SK-N-MC (cell line): ENCODE data around the gene NACC2.
A peak's percentile ranks its signal among the peaks of the same experiment; 100 is the strongest.
"Not testable (repeated sequence)": the region's sequence is repeated elsewhere in the genome, so short reads cannot be mapped to it uniquely, and the experiment has no call there.

Source experiments
- DNase-seq: peaks from one replicate; pipeline ENCODE4 v3.0.0-alpha.2; 2011; ENCODE audit warnings: low read depth, low spot score
- H3K27ac ChIP-seq: fragments of 200-600 bp; sonication (generic); 2 replicates; pipeline ENCODE4 v1.5.1; 2016; ENCODE audit warnings: mixed run types
- H3K36me3 ChIP-seq: fragments of 200-600 bp; sonication (generic); 2 replicates; pipeline ENCODE4 v1.6.1; 2017; ENCODE audit warnings: antibody characterized with exemption, low read length, mixed read lengths; ENCODE audit not compliant: insufficient read depth
- H3K4me3 ChIP-seq: fragments of 200-600 bp; sonication (generic); 2 replicates; pipeline ENCODE4 v1.5.1; 2016
- H3K9ac ChIP-seq: fragments of 200-600 bp; sonication (generic); 2 replicates; pipeline ENCODE4 v1.8.0; 2017; ENCODE audit warnings: mixed run types, mixed read lengths; ENCODE audit not compliant: insufficient read length
- H3K9me3 ChIP-seq: fragments of 200-600 bp; sonication (generic); 2 replicates; pipeline ENCODE4 v1.6.1; 2017; ENCODE audit warnings: low read depth, mild to moderate bottlenecking, antibody characterized with exemption, low read length, moderate library complexity, mixed read lengths
- EZH2 ChIP-seq: fragments of 200-600 bp; sonication (generic); IDR thresholded peaks from one replicate; pipeline ENCODE4 v1.6.1; 2017; ENCODE audit warnings: antibody characterized with exemption
- FOXP2 ChIP-seq: optimal IDR thresholded peaks from 2 replicates; pipeline ENCODE3; 2011; ENCODE audit warnings: mild to moderate bottlenecking, moderate library complexity; ENCODE audit not compliant: insufficient read depth; ENCODE audit errors: extremely low read length, control extremely low read depth
- POLR2AphosphoS5 ChIP-seq: IDR thresholded peaks from 2 replicates; pipeline ENCODE4 v1.6.1; 2012; ENCODE audit warnings: mild to moderate bottlenecking, low read depth, low read length, borderline replicate concordance

NACC2 gene

DNA sequence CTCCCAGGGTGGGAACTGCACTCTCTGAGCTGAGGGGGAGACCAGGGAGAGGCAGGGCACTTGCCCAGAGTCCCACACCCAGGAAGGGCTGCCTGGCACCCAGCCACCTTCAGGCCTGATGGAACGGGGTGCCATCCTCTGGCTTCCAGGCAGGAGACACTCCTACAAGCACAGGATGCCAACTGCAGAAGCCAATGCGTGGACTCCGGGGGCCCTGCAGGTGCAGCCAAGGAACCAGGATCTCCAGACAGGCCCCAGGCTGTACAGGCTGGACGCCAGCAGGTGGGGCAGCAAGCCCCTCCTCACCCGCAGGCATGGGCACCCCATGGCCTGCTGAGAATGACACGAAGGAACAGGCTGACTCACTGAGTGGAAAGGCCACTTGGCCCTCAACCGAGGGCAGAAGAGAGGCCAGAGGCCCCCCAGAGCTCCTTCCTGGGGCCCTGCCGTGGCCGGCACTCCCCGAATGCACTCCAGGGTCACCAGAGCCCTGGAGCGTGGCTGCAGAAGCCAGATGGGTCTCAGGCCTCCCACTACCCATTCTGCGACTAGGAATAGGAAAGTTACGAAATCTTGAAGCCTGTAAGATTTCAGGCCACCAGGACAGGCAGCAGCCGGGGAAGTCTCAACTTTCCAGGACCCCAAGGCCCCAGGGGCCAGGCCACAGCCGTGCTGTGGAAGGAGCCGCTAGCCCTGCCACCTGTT is 15.7 kb downstream of the NACC2 start:
- no peak overlapping the region for H3K9ac ChIP-seq
- no peaks in the 10 kb centered on the region for H3K9me3 ChIP-seq
- H3K27ac ChIP-seq, result 0 out of 2 replicates have a peak overlapping the region, but pooled peaks have one; percentile 31
- DNase-seq, result no peak
- no peak overlapping the region for H3K4me3 ChIP-seq
- TF ChIP-seq POLR2AphosphoS5, result no peak
- no peaks in the 10 kb centered on the region; the same call in 1 of the 2 replicates for H3K36me3 ChIP-seq

DNA sequence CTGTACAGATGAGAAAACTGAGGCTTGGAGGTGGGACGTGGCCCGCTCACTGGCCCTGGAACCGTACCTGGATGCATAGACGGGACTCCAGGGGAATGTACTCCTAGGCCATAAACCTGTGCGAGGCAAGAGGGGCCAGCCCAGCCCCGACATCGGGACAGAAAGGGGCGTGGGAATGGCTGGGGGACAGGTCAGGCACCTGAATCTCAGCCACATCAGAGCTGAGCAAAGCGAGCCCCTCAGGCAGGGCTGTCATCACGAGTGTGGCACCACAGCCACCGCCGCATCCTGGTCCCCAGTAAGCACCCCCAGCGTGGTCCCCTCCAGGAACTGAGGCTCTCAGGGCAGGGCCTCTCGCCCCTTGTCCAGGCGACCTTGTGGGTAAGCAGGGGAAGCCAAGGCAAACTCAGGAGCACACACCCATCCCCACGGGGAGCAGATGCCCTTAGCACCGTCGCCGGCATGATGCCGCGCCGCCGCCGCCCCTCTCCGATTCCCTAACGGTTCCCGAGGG is 16.5 kb downstream of the NACC2 start:
- TF ChIP-seq POLR2AphosphoS5 (no peak), EZH2 (no peak), FOXP2 (no peak)
- no peak overlapping the region for H3K4me3 ChIP-seq
- no peak overlapping the region for H3K27ac ChIP-seq
- no peaks in the 10 kb centered on the region for H3K9me3 ChIP-seq
- no peaks in the 10 kb centered on the region; the same call in 1 of the 2 replicates for H3K36me3 ChIP-seq
- DNase-seq, result no peak
- no peak overlapping the region for H3K9ac ChIP-seq

DNA sequence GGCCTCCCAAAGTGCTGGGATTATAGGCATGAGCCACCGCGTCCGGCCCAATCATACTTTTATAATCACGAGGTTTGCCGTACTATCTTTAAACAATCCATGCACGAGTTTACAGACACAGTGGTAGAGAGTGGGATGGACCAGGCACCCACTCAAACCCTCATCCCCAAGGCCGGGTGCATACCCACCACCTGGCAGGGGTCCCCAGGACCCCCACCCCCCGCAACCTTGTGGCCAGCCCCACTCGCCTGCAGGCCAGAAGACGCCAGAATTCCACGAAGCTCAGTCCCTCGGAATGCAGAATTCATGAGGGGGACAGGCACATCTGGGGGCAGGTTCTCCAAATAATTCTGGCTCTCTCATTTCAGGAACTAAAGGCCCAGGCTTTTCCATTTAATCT is 17.1 kb downstream of the NACC2 start:
- no peak for DNase-seq
- Histone ChIP-seq H3K9me3 (no peaks in the 10 kb centered on the region), H3K36me3 (no peaks in the 10 kb centered on the region; the same call in 1 of the 2 replicates), H3K4me3 (no peak overlapping the region), H3K9ac (no peak overlapping the region), H3K27ac (no peak overlapping the region)
- TF ChIP-seq FOXP2 (no peak), POLR2AphosphoS5 (no peak), EZH2 (no peak)

DNA sequence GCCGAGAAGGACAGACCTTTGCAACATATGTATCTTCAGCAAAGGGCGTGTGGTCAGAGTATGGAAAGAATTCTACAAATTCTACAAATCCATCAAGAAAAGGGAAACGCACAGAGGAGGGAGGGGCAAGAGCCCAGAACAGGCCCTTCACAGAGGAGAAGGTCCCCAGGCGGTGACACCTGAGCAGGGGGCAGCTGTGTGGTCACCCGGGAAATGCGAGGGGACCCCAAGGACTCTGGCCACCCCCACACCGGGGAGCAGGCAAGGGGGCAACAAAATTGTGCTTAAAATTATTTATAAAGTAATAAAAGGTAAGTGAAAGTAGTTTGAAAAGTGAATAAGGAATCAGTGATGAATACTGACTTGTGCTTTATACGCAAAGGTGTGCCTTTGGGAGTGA is 17.6 kb downstream of the NACC2 start:
- no peak for DNase-seq
- Histone ChIP-seq H3K9ac (no peak overlapping the region), H3K27ac (no peak overlapping the region), H3K9me3 (no peaks in the 10 kb centered on the region), H3K4me3 (no peak overlapping the region), H3K36me3 (no peaks in the 10 kb centered on the region; the same call in 1 of the 2 replicates)
- TF ChIP-seq POLR2AphosphoS5, result no peak
- no peak for TF ChIP-seq EZH2
- no peak for TF ChIP-seq FOXP2

DNA sequence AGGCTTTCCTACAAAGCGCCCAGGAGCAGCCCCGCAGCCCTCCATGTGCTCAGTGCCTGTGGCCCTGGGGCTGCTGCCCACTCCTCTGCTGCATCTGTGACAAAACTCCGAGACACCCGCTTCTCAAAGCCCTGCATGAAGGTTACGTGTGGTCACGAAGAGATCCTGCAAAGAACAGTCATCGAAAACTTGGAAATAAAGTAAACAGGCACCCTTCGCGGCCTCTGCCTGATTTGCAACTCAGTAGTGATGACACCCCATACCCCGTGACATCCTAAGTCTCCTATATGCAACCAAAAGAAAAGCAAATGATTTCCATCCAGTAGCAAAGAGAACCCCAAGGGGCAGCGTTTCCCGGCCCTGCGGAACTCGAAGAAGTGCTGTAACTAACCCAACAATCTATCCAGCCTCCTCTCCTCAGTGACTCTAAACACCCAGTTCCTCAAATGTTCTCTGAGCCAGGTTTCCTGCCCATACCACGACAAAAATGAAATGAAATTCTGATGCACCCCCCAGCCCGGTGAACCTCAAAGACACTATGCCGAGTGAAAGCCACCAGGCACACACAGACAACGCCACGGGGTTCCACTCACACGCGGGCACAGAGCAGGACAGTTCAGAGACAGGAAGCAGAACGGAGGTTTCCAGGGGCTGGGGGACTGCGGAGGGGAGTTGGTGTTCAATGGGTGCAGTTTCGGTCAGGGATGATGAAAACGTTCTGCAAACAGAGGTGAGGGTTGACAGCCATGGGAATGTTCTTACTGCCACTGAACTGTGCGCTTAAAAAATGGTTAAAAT is 19.0 kb downstream of the NACC2 start:
- Histone ChIP-seq H3K9ac (no peak overlapping the region), H3K36me3 (no peaks in the 10 kb centered on the region; the same call in 1 of the 2 replicates), H3K27ac (peak overlapping the region; percentile 57; the same call in 1 of the 2 replicates), H3K4me3 (no peak overlapping the region), H3K9me3 (no peaks in the 10 kb centered on the region)
- DNase-seq, result no peak
- TF ChIP-seq POLR2AphosphoS5 (no peak), EZH2 (no peak), FOXP2 (no peak)

DNA sequence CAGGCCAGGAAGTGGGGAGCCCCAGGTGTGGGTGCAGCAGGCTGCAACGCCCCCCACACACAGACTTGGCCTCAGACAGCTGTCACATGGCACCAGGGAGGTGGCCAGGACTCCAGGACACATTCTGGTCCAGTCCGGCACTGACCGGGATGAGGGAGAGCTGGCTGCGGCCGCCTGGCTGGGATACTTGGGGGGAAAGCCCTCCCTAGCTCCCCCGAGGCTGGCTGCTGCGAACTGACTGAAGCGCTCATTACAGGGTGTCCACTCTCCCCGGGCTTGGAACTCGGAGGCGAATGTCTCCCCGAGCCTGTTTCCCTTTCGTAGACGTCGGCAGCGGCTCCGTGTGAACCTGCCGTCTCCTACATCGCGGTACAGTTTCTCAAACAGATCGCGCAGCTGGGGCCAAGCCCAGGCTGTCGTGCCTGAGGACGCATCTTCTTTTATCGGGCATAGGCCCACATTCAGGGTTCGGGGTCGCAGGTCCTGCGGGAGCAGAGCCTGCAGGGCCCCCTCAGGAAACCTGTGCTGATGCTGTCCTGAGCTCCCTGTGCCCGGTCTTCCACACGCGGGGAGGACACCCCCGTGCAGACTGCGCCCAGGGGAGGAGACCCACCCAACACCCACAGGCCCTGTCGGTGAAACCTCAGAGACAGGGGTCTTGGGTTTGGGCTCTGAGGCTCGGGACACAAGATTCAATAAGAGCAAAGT is 19.8 kb downstream of the NACC2 start:
- Histone ChIP-seq H3K27ac (no peak overlapping the region), H3K4me3 (no peak overlapping the region), H3K36me3 (no peaks in the 10 kb centered on the region; the same call in 1 of the 2 replicates), H3K9ac (no peak overlapping the region), H3K9me3 (no peaks in the 10 kb centered on the region)
- DNase-seq, result no peak
- TF ChIP-seq FOXP2 (no peak), EZH2 (no peak), POLR2AphosphoS5 (no peak)

DNA sequence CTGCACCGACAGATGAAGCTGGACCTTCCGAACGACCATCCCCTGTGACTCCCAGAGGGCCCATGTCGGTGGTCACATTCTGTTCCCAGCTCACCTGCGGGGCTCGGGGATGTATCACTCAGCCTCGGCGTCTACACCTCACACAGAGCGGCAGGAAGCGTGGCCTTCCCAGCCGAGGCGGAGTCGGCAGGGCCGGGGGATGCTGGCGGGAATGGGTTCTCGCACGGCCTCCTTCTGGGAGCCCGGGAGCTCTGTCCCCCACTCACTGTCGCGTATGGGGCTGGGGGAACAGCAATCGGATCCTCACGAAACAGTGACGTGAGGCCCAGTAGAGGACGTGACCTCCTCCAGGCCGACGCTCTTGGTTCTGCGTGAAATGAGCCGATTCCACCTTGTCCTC is 20.4 kb downstream of the NACC2 start:
- Histone ChIP-seq H3K27ac (no peak overlapping the region), H3K9ac (no peak overlapping the region), H3K36me3 (no peaks in the 10 kb centered on the region; the same call in 1 of the 2 replicates), H3K9me3 (no peaks in the 10 kb centered on the region), H3K4me3 (no peak overlapping the region)
- no peak for DNase-seq
- TF ChIP-seq EZH2, result no peak
- no peak for TF ChIP-seq FOXP2
- no peak for TF ChIP-seq POLR2AphosphoS5

DNA sequence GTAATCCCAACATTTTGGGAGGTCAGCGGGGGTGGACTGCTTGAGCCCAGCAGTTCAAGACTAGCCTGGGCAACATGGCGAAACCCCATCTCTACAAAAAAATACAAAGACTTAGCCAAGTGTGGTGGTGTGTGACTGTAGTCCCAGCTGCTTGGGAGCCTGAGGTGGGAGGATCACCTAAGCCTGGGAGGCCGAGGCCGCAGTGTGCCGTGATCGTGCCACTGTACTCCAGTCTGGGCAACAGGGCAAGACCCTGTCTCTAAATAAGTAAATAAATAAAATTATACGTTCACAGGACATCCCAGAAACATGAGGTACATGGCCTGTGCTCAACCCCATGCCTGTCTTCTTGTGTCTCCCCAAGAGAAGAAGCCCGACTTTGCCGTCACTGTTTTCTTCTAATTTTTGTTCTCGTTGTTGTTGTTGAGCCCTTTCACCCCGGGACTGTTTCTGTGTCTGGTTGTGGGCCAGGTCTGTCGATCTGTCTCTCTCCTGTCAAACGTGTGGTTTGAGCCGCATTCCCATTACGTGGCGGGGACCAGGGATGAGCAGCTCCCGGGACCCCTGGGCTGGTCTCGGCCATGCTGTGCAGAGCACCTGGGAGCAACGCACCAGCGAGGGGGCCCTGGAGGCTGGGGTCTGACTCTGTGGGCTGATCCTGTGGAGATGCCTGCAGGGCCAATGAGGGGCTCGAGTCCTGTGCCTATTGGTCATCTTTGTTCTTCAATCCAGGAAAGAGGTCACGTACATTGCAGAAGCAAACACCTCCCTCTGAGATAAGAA is 32.2 kb downstream of the NACC2 start:
- H3K27ac ChIP-seq, result no peak overlapping the region
- H3K9ac ChIP-seq, result no peak overlapping the region
- H3K36me3 ChIP-seq, result peaks cover 16% of the 10 kb centered on the region; the same call in 1 of the 2 replicates
- H3K4me3 ChIP-seq, result no peak overlapping the region
- no peak for TF ChIP-seq POLR2AphosphoS5
- no peak for TF ChIP-seq EZH2
- no peak for TF ChIP-seq FOXP2
- no peak for DNase-seq
- H3K9me3 ChIP-seq, result no peaks in the 10 kb centered on the region

DNA sequence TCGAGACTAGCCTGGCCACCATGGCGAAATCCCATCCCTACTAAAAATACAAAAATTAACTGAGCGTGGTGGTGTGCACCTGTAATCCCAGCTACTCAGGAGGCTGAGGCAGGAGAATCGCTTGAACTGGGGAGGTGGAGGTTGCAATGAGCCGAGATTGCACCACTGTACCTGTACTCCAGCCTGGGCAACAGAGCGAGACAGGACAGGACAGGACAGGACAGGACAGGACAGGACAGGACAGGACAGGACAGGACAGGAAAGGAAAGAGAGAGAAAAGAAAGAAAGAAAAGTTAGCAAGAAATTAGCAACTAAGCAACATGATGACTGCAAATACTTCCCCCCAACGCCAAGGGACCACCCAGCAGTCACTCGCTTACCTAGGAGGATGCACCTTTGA is 33.2 kb downstream of the NACC2 start:
- H3K4me3 ChIP-seq, H3K36me3 ChIP-seq, DNase-seq, H3K9me3 ChIP-seq, H3K27ac ChIP-seq, H3K9ac ChIP-seq: not testable (repeated sequence)
